Activated CD4-positive, alpha-beta T cell treated with anti-CD3 and anti-CD28 coated beads, Interleukin-2, amount 50 U/mL, for 1 hour (primary cell): ENCODE data around the gene SYPL2.

Source experiments
- DNase-seq: peaks from one replicate; pipeline ENCODE4 v3.0.0-alpha.2; 2020

SYPL2 gene

GRCh38 chr1:109521002-109521951 lies 54.9 kb downstream of the SYPL2 start:
- no peak for DNase-seq

GRCh38 chr1:109522026-109522425 lies 55.7 kb downstream of the SYPL2 start:
- no peak for DNase-seq

DNA sequence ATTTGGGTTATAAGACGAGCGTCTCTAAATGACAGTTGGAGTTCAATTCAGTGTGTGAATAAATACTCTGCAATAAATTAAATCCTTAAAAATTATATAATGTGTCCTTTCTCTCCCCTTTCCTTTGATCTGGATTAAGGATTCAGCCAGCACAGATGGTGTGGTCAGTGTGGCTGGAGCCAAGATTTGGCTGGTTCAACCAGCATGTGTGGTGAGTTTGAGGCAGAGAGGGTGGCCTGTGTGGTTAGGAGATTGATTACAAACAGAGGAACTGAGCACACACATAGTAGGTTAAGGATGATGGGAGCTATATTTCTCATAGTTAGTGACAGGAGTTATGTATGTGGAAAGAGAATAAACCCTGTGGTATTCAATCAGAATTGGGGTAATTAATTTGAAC lies 57.4 kb downstream of the SYPL2 start:
- no peak for DNase-seq

- no peak for DNase-seq
These were observed 60.9 kb downstream of the SYPL2 start for GRCh38 chr1:109527098-109527811.

- no peak for DNase-seq
These were observed 61.7 kb downstream of the SYPL2 start for GRCh38 chr1:109527846-109528695.

- DNase-seq: no peak
These were observed 62.4 kb downstream of the SYPL2 start for GRCh38 chr1:109528712-109529111.

- DNase-seq: no peak
These were observed 63.6 kb downstream of the SYPL2 start for GRCh38 chr1:109529881-109530456.

- DNase-seq: no peak
These were observed 64.2 kb downstream of the SYPL2 start for GRCh38 chr1:109530457-109531087.

DNA sequence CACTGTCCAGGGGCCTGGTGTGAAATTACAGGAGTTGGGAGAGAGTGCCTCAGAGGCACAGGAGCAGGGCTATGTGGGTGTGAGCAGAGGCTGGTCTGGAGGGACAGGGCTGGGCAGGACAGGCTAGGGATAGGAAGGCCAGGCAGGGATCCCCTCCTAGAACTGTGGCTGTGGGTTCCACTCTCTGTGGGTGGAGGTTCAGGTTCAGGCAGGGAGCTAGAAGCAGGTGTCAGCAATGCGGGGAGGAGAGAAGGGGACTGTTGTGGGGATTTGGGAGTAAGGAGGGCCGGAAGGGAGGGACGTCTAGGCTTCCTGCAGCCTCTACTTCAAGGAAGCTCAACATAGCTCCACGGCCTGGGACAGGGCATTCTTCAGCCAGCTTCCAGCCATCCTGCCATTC lies 65.0 kb downstream of the SYPL2 start:
- DNase-seq: no peak
